Coronary artery (tissue), 2 donors: Measurements from ENCODE around the gene VWA2.
A peak's percentile ranks its signal among the peaks of the same experiment; 100 is the strongest.

Experiments used
- DNase-seq: peaks from one replicate; pipeline ENCODE4 v3.0.0-alpha.2; 2017; ENCODE audit warnings: low spot score
- H3K27ac ChIP-seq, 2 donors: fragments of 200-600 bp; sonication (generic); one replicate each; pipeline ENCODE4 v1.5.1; 2016 to 2019
- H3K4me3 ChIP-seq: fragments of 200-600 bp; sonication (generic); 2 replicates; pipeline ENCODE4 v1.5.1; 2016; ENCODE audit warnings: mild to moderate bottlenecking, moderate library complexity
- CTCF ChIP-seq: fragments of 200-600 bp; sonication (generic); IDR thresholded peaks from one replicate; pipeline ENCODE4 v1.5.1; 2019; ENCODE audit warnings: antibody characterized with exemption

Gene VWA2

GRCh38 chr10:114279901-114280644 lies 41.0 kb downstream of the VWA2 start:
- TF ChIP-seq CTCF = no peak
- Histone ChIP-seq H3K4me3 (no peak overlapping the region), H3K27ac (no peak overlapping the region)
- peak; percentile 16 for DNase-seq

GRCh38 chr10:114281006-114281405 lies 42.0 kb downstream of the VWA2 start:
- H3K27ac ChIP-seq = no peak overlapping the region

GRCh38 chr10:114281461-114281860 lies 42.4 kb downstream of the VWA2 start:
- H3K27ac ChIP-seq = no peak overlapping the region
- H3K4me3 ChIP-seq = no peak overlapping the region
- no peak for TF ChIP-seq CTCF
- DNase-seq = no peak

More at GRCh38 chr10:114281006-114281405, 42.0 kb downstream of the VWA2 start:
- DNase-seq = peak; percentile 56
- TF ChIP-seq CTCF = no peak
- no peak overlapping the region for H3K4me3 ChIP-seq

GRCh38 chr10:114282526-114282925 lies 43.5 kb downstream of the VWA2 start:
- no peak for TF ChIP-seq CTCF
- peak; percentile 26 for DNase-seq
- Histone ChIP-seq H3K4me3 (no peak overlapping the region), H3K27ac (no peak overlapping the region)

- DNase-seq = peak; percentile 3
- no peak for TF ChIP-seq CTCF
- H3K27ac ChIP-seq = no peak overlapping the region
- H3K4me3 ChIP-seq = no peak overlapping the region
These were observed 44.0 kb downstream of the VWA2 start for GRCh38 chr10:114283091-114283490.

GRCh38 chr10:114283535-114284234 lies 44.6 kb downstream of the VWA2 start:
- Histone ChIP-seq H3K4me3 (no peak overlapping the region), H3K27ac (no peak overlapping the region)
- TF ChIP-seq CTCF = no peak
- DNase-seq = no peak
